ENCODE measurements around the gene EN1. TPM values are rescaled to one million over a fixed set of nuclear protein-coding genes. Genes with fewer than 3 reads are reported as not detected.

EN1 gene
- total and polyA plus RNA-seq, 2 donors (not counting 3 experiments of a cell fraction or from before 2014, with no cell fraction given), result not detected

DNA sequence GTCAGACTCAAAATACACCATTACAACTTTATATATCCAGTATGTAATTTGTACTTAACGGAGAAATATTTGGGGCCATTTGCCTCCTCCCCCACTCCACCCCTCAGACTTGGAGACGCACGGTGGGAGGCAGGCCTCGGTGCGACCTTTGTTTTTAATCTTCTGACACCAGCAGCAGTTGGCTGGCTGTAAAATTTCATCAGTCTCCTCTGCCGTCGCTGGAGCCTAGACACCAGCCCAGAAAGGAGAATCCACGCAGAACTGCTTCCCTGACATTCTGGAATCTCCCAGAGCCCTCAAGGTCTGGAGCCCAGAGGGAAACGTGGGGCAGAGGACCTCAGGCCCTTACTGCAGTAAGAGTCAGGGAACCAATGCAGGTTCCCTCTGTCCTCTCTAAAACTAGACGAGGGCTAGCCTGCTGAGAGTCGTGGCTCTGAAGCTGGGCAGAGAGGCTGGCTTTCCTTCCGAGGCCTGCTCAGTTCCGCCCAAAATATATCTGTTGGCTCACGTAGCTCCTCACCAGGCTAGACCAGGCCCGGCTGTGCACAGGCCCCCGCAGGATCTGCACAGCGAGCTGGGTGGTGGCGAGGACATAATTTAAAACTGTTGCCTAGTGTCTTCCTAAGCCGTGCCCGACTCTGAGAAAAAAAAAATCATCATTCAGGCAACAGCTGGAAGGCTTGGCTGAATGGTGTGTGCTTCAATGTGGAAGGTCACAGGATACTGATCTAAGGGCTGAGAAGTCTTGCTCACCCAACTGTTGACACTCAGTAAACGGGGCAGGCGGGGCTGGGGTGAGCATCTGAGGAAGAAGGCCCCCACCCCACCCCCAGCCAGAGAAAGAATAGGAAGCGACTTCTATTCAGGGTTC is 40.4 kb downstream of the EN1 start:
- intact Hi-C loops (cut with micrococcal nuclease) (no loop called here), dilution Hi-C loops (cut with MboI; ENCODE audit: extremely low pct_ligation_motif_present, low sequenced_read_pairs) (no loop called here)
- BruUV-seq (replicated peaks), result no TSS peak
- FAIRE-seq (no peak), DNase-seq (ENCODE audit: low read depth, low spot score) (no peak)
- Histone ChIP-seq H3K9ac (replicated peaks; ENCODE audit: extremely low read depth, insufficient read depth, low read length) (no peak overlapping the region), H2AFZ (ENCODE audit: low read depth, low read length) (no peak overlapping the region), H3K36me3 (ENCODE audit: control insufficient read depth in 2 of 2, extremely low read depth in 1 of 2, insufficient read depth in 2 of 2, low read length in 2 of 2) (no peaks in the 10 kb centered on the region), H3K9me3 (replicated peaks; ENCODE audit: control insufficient read depth, insufficient read depth, low read length) (no peaks in the 10 kb centered on the region), H3K4me2 (ENCODE audit: insufficient read depth, low read length) (no peak overlapping the region), H3K4me1 (ENCODE audit: control insufficient read depth, extremely low read depth, insufficient read depth, low read length) (no peaks in the 10 kb centered on the region), H3K27ac (ENCODE audit: insufficient read depth, low read depth, low read length) (no peak overlapping the region), H3K27me3 (ENCODE audit: control insufficient read depth in 2 of 2, insufficient read depth in 2 of 2, low read length in 2 of 2) (peaks cover 2 to 14% of the 10 kb centered on the region in 2 experiments), H3K9me1 (replicated peaks; ENCODE audit: control insufficient read depth, extremely low read depth, insufficient read depth, low read length) (no peaks in the 10 kb centered on the region), H3K4me3 (replicated peaks in 1 of 3; ENCODE audit: insufficient read depth in 1 of 3, low read depth in 1 of 3, low read length in 3 of 3) (no peak overlapping the region), H4K20me1 (replicated peaks; ENCODE audit: control insufficient read depth, extremely low read depth, insufficient read depth, low read length) (no peaks in the 10 kb centered on the region), H3K79me2 (ENCODE audit: control insufficient read depth, insufficient read depth, low read length) (no peaks in the 10 kb centered on the region)
- ChIA-PET POLR2A (no interaction called here), CTCF (interaction anchor here (1.1 kb wide), 1 partner anchor 760 kb away, joined by 3 read pairs; no protein-coding TSS in a partner anchor)
- TF ChIP-seq POLR2AphosphoS5 (IDR thresholded peaks at IDR 0.05; ENCODE audit: insufficient read depth, low read depth, low read length) (no peak), EZH2 (IDR thresholded peaks at IDR 0.05; ENCODE audit: borderline replicate concordance, low read depth, low read length, severe bottlenecking) (no peak)
- TF ChIP-seq, protein P1, sequence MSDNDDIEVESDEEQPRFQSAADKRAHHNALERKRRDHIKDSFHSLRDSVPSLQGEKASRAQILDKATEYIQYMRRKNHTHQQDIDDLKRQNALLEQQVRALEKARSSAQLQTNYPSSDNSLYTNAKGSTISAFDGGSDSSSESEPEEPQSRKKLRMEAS (IDR thresholded peaks at IDR 0.05; ENCODE audit: insufficient read depth, insufficient read length), result no peak

DNA sequence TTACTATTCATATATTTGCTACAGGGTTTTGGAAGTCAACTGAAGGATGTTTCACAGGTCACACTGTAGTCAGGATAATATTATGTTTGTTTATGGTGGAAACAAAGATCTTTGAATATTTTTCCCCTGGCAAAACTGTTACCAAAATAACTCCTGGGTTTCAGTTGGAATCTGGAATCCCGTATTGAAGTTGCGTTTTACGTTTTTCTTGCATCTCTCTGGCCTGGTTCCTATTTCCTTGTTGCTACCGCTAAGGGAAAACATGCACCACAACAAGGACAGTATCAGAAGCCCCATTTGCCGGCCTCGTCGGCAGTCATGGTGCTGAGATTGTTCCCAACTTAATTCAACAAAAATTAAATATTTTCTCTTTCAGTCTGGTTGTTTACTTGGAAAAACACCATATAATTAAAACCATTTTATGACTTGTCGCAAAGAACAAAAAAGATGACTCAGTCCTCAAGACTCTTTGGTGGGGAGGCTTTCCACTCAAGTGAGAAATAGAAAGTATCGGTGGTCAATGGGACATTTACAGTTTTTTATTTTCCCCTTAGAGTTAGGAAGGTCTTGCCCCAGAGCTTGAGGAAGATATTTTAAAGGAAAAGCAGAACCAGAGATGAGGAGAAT is 42.3 kb downstream of the EN1 start:
- H3K27me3 ChIP-seq (ENCODE audit: control insufficient read depth in 2 of 2, insufficient read depth in 2 of 2, low read length in 2 of 2), result peaks cover 2 to 14% of the 10 kb centered on the region in 2 experiments
- DNase-seq (ENCODE audit: low read depth, low spot score), result no peak
- no peaks in the 10 kb centered on the region for H3K9me3 ChIP-seq (replicated peaks; ENCODE audit: control insufficient read depth, insufficient read depth, low read length)
- dilution Hi-C loops (cut with MboI; ENCODE audit: extremely low pct_ligation_motif_present, low sequenced_read_pairs), result no loop called here
- ChIA-PET CTCF (no interaction called here), POLR2A (no interaction called here)
- H3K36me3 ChIP-seq (ENCODE audit: control insufficient read depth in 2 of 2, extremely low read depth in 1 of 2, insufficient read depth in 2 of 2, low read length in 2 of 2), result no peaks in the 10 kb centered on the region
- H2AFZ ChIP-seq (ENCODE audit: low read depth, low read length), result no peak overlapping the region
- no peak overlapping the region for H3K9ac ChIP-seq (replicated peaks; ENCODE audit: extremely low read depth, insufficient read depth, low read length)
- no TSS peak for BruUV-seq (replicated peaks)
- H3K4me2 ChIP-seq (ENCODE audit: insufficient read depth, low read length), result no peak overlapping the region
- H4K20me1 ChIP-seq (replicated peaks; ENCODE audit: control insufficient read depth, extremely low read depth, insufficient read depth, low read length), result no peaks in the 10 kb centered on the region
- no peaks in the 10 kb centered on the region for H3K79me2 ChIP-seq (ENCODE audit: control insufficient read depth, insufficient read depth, low read length)
- intact Hi-C loops (cut with micrococcal nuclease), result no loop called here
- no peak for FAIRE-seq
- no peak overlapping the region for H3K27ac ChIP-seq (ENCODE audit: insufficient read depth, low read depth, low read length)
- no peak overlapping the region for H3K4me3 ChIP-seq (replicated peaks in 1 of 3; ENCODE audit: insufficient read depth in 1 of 3, low read depth in 1 of 3, low read length in 3 of 3)
- H3K9me1 ChIP-seq (replicated peaks; ENCODE audit: control insufficient read depth, extremely low read depth, insufficient read depth, low read length), result no peaks in the 10 kb centered on the region
- TF ChIP-seq FOS (IDR thresholded peaks at IDR 0.05; ENCODE audit: borderline replicate concordance, insufficient read depth, low read length), result no peak
- no peak for TF ChIP-seq EZH2 (IDR thresholded peaks at IDR 0.05; ENCODE audit: borderline replicate concordance, low read depth, low read length, severe bottlenecking)
- TF ChIP-seq MYC (IDR thresholded peaks at IDR 0.05; ENCODE audit: low read depth, low read length), result no peak
- no peak for TF ChIP-seq POLR2AphosphoS5 (IDR thresholded peaks at IDR 0.05; ENCODE audit: insufficient read depth, low read depth, low read length)
- TF ChIP-seq, protein P2, sequence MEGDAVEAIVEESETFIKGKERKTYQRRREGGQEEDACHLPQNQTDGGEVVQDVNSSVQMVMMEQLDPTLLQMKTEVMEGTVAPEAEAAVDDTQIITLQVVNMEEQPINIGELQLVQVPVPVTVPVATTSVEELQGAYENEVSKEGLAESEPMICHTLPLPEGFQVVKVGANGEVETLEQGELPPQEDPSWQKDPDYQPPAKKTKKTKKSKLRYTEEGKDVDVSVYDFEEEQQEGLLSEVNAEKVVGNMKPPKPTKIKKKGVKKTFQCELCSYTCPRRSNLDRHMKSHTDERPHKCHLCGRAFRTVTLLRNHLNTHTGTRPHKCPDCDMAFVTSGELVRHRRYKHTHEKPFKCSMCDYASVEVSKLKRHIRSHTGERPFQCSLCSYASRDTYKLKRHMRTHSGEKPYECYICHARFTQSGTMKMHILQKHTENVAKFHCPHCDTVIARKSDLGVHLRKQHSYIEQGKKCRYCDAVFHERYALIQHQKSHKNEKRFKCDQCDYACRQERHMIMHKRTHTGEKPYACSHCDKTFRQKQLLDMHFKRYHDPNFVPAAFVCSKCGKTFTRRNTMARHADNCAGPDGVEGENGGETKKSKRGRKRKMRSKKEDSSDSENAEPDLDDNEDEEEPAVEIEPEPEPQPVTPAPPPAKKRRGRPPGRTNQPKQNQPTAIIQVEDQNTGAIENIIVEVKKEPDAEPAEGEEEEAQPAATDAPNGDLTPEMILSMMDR (IDR thresholded peaks at IDR 0.05; ENCODE audit: extremely low read depth in 1 of 2, insufficient read depth in 1 of 2, low read depth in 1 of 2, low read length in 2 of 2), result no peak
- no peaks in the 10 kb centered on the region for H3K4me1 ChIP-seq (ENCODE audit: control insufficient read depth, extremely low read depth, insufficient read depth, low read length)

All from endothelial cell of umbilical vein (primary cell).